ENCODE measurements around the gene MST1.

The MST1 gene

GRCh38 chr3:49717959-49718857 is 28.9 kb upstream of the MST1 start:
- DNase-seq (ENCODE audit: low spot score), result no peak
- no peak for TF ChIP-seq CTCF (IDR thresholded peaks at IDR 0.05; ENCODE audit: extremely low read depth, missing control alignments)

- DNase-seq (ENCODE audit: low spot score), result no peak
- TF ChIP-seq CTCF (IDR thresholded peaks at IDR 0.05; ENCODE audit: extremely low read depth, missing control alignments), result no peak
Observed at GRCh38 chr3:49717211-49717958, 28.1 kb upstream of the MST1 start.

GRCh38 chr3:49716691-49717210 is 27.5 kb upstream of the MST1 start:
- DNase-seq (ENCODE audit: low spot score), result no peak
- TF ChIP-seq CTCF (IDR thresholded peaks at IDR 0.05; ENCODE audit: extremely low read depth, missing control alignments), result no peak

GRCh38 chr3:49716169-49716568 is 26.9 kb upstream of the MST1 start:
- DNase-seq (ENCODE audit: low spot score), result no peak
- TF ChIP-seq CTCF (IDR thresholded peaks at IDR 0.05; ENCODE audit: extremely low read depth, missing control alignments), result no peak

- TF ChIP-seq CTCF (IDR thresholded peaks at IDR 0.05; ENCODE audit: extremely low read depth, missing control alignments), result no peak
- DNase-seq (ENCODE audit: low spot score), result no peak
Observed at GRCh38 chr3:49715611-49716121, 26.4 kb upstream of the MST1 start.

GRCh38 chr3:49714728-49715550 is 25.7 kb upstream of the MST1 start:
- no peak for DNase-seq (ENCODE audit: low spot score)
- TF ChIP-seq CTCF (IDR thresholded peaks at IDR 0.05; ENCODE audit: extremely low read depth, missing control alignments), result no peak
